ENCODE results near the gene HOXC11.

DNA sequence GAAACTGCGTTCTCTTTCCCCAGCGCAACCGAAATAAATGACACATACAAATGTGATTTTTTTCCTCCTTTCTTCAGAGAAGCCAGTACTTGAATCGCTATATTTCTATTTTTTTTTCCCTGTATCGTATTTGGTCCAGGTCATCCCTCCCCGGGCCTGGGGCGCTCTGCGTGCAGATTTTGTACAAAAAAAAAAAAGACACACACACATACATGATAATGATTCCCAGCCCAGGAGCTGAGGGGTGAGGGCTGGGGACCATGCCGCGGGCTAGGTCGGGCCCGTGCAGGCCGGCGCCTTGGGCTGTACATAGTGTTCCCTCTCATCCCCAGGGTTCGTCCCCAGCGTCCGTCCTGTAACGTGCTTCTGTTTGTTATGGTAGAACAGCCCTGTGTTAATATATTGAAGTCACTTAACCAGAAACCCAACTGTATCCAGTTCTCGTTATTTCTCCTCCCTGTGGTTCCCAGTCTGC lies 30.0 kb downstream of the HOXC11 start:
- TF ChIP-seq, protein P1, sequence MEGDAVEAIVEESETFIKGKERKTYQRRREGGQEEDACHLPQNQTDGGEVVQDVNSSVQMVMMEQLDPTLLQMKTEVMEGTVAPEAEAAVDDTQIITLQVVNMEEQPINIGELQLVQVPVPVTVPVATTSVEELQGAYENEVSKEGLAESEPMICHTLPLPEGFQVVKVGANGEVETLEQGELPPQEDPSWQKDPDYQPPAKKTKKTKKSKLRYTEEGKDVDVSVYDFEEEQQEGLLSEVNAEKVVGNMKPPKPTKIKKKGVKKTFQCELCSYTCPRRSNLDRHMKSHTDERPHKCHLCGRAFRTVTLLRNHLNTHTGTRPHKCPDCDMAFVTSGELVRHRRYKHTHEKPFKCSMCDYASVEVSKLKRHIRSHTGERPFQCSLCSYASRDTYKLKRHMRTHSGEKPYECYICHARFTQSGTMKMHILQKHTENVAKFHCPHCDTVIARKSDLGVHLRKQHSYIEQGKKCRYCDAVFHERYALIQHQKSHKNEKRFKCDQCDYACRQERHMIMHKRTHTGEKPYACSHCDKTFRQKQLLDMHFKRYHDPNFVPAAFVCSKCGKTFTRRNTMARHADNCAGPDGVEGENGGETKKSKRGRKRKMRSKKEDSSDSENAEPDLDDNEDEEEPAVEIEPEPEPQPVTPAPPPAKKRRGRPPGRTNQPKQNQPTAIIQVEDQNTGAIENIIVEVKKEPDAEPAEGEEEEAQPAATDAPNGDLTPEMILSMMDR (IDR thresholded peaks at IDR 0.05), result no peak
- peak; percentile 76 for TF ChIP-seq EZH2phosphoT487 (IDR thresholded peaks at IDR 0.05)

Measured in neural progenitor cell (in vitro differentiated cells).